Ascending aorta (tissue), 2 donors: ENCODE measurements around the gene ANP32D. TPM values are rescaled to one million over a fixed set of nuclear protein-coding genes. Genes with fewer than 3 reads are reported as not detected.
"Not testable (repeated sequence)": the region's sequence is repeated elsewhere in the genome, so short reads cannot be mapped to it uniquely, and the experiment has no call there.

ENCODE experiments used
- DNase-seq, 2 donors: peaks; one replicate each; pipeline ENCODE4 v3.0.0-alpha.2; 2019; ENCODE audit warnings: low spot score in 2 of 2
- H3K27ac ChIP-seq, 2 donors: fragments of 200-600 bp; sonication (generic); one replicate each; pipeline ENCODE4 v1.5.1; 2016 to 2017; ENCODE audit warnings: mild to moderate bottlenecking in 1 of 2
- H3K27me3 ChIP-seq: fragments of 200-600 bp; sonication (generic); one replicate; pipeline ENCODE4 v1.5.1; 2017
- H3K36me3 ChIP-seq, 2 donors: fragments of 200-600 bp; sonication (generic); one replicate each; pipeline ENCODE4 v1.5.1; 2016
- H3K4me1 ChIP-seq, 2 donors: fragments of 200-600 bp; sonication (generic); one replicate each; pipeline ENCODE4 v1.5.1; 2016 to 2017; ENCODE audit warnings: mild to moderate bottlenecking in 1 of 2
- H3K4me3 ChIP-seq, 2 donors: fragments of 200-600 bp; sonication (generic); one replicate each; pipeline ENCODE4 v1.5.1; 2016 to 2017; ENCODE audit warnings: mild to moderate bottlenecking in 1 of 2
- H3K9me3 ChIP-seq, 2 donors: fragments of 200-600 bp; sonication (generic); one replicate each; pipeline ENCODE4 v1.5.1; 2016
- CTCF ChIP-seq, 3 experiments: fragments of 200-600 bp in 2 of 3; fragments of 450-650 bp in 1 of 3; sonication (generic) in 2 of 3; IDR thresholded peaks; one replicate each; pipeline ENCODE4 v1.5.1; 2016 to 2019; ENCODE audit warnings: antibody characterized with exemption in 3 of 3, mild to moderate bottlenecking in 1 of 3, moderate library complexity in 1 of 3
- intact Hi-C: fragments of 100-400 bp; cut with DNase I; formaldehyde crosslinking; loops from one replicate; pipeline ENCODE4 v1.15.1; 2023
- total RNA-seq: library from RNA; depleted of rRNA; stranded (reverse); fragments of >200 nt; gene quantifications from one replicate; pipeline ENCODE4 v1.1.0, GENCODE V29; 2016

The ANP32D gene
- total RNA-seq, 1 donor from 2014 or later, result not detected

GRCh38 chr12:48510111-48510510 is 37.8 kb downstream of the ANP32D start:
- Histone ChIP-seq H3K36me3 (no peaks in the 10 kb centered on the region), H3K27ac (no peak overlapping the region), H3K4me3 (no peak overlapping the region), H3K4me1 (no peaks in the 10 kb centered on the region), H3K9me3 (no peaks in the 10 kb centered on the region), H3K27me3 (no peaks in the 10 kb centered on the region)
- no peak for DNase-seq
- TF ChIP-seq CTCF (IDR thresholded peaks at IDR 0.05), result no peak
- intact Hi-C loops, result no loop called here

GRCh38 chr12:48512855-48513254 is 40.5 kb downstream of the ANP32D start:
- H3K4me1 ChIP-seq, result no peaks in the 10 kb centered on the region

GRCh38 chr12:48514728-48515127 is 42.4 kb downstream of the ANP32D start:
- no peak overlapping the region for H3K27ac ChIP-seq
- no peaks in the 10 kb centered on the region for H3K36me3 ChIP-seq
- no peaks in the 10 kb centered on the region for H3K27me3 ChIP-seq
- no peaks in the 10 kb centered on the region for H3K4me1 ChIP-seq
- intact Hi-C loops, result no loop called here
- H3K4me3 ChIP-seq, result no peak overlapping the region
- no peaks in the 10 kb centered on the region for H3K9me3 ChIP-seq
- DNase-seq, result no peak
- no peak for TF ChIP-seq CTCF (IDR thresholded peaks at IDR 0.05)

More at GRCh38 chr12:48512855-48513254, 40.5 kb downstream of the ANP32D start:
- no peak for DNase-seq
- intact Hi-C loops, result no loop called here
- Histone ChIP-seq H3K4me3 (no peak overlapping the region), H3K27me3 (no peaks in the 10 kb centered on the region), H3K9me3 (no peaks in the 10 kb centered on the region), H3K36me3 (no peaks in the 10 kb centered on the region), H3K27ac (no peak overlapping the region)
- no peak for TF ChIP-seq CTCF (IDR thresholded peaks at IDR 0.05)

GRCh38 chr12:48520381-48520780 is 48.0 kb downstream of the ANP32D start:
- H3K4me1 ChIP-seq, H3K4me3 ChIP-seq, intact Hi-C loops, H3K36me3 ChIP-seq, H3K9me3 ChIP-seq, H3K27me3 ChIP-seq, H3K27ac ChIP-seq, DNase-seq: not testable (repeated sequence)

Other genes starting within 250 kb of the ANP32D start
- 10.9 TPM for gene ZNF641, start 121.6 kb upstream of the ANP32D start, total RNA-seq
- not detected for gene C12orf54, start 9.9 kb downstream of the ANP32D start, total RNA-seq
- not detected for gene OR8S1, start 53.1 kb downstream of the ANP32D start, total RNA-seq
- not detected for gene LALBA, start 97.5 kb downstream of the ANP32D start, total RNA-seq
- 30.1 TPM for gene KANSL2, start 209.7 kb downstream of the ANP32D start, total RNA-seq
- gene CCNT1, start 244.1 kb downstream of the ANP32D start, total RNA-seq, result 28.0 TPM